ENCODE data around the gene CLEC2L.

DNA sequence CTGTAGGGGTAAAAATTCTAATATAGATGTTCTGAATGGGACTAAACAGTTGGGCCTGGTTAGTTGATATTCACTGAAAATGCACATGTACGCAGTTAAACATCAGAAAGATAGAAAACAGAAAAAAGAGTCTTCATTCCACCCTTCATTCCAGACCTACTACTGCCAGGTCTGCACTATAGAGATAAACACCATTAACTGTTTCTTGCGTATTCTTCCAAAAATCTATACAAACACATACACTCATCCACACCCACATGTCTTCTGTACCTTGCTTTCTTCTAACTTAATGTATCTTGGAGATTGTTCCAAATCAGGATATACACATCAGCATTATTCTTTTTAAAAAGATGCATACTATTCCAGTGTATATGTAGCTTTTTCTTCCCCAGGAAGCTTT lies 13.9 kb upstream of the CLEC2L start:
- TF ChIP-seq, protein P1, sequence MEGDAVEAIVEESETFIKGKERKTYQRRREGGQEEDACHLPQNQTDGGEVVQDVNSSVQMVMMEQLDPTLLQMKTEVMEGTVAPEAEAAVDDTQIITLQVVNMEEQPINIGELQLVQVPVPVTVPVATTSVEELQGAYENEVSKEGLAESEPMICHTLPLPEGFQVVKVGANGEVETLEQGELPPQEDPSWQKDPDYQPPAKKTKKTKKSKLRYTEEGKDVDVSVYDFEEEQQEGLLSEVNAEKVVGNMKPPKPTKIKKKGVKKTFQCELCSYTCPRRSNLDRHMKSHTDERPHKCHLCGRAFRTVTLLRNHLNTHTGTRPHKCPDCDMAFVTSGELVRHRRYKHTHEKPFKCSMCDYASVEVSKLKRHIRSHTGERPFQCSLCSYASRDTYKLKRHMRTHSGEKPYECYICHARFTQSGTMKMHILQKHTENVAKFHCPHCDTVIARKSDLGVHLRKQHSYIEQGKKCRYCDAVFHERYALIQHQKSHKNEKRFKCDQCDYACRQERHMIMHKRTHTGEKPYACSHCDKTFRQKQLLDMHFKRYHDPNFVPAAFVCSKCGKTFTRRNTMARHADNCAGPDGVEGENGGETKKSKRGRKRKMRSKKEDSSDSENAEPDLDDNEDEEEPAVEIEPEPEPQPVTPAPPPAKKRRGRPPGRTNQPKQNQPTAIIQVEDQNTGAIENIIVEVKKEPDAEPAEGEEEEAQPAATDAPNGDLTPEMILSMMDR (IDR thresholded peaks at IDR 0.05): no peak
- no peak for TF ChIP-seq POLR2AphosphoS5 (IDR thresholded peaks at IDR 0.05)

Measured in prostate gland (tissue), 2 donors.